AG08395 (cell line): Measurements from ENCODE around the gene TMEM242.
A peak's percentile ranks its signal among the peaks of the same experiment; 100 is the strongest.

Experiments
- DNase-seq: peaks from one replicate; pipeline ENCODE4 v3.0.0; 2012; ENCODE audit warnings: mixed read lengths, low spot score

TMEM242 gene

DNA sequence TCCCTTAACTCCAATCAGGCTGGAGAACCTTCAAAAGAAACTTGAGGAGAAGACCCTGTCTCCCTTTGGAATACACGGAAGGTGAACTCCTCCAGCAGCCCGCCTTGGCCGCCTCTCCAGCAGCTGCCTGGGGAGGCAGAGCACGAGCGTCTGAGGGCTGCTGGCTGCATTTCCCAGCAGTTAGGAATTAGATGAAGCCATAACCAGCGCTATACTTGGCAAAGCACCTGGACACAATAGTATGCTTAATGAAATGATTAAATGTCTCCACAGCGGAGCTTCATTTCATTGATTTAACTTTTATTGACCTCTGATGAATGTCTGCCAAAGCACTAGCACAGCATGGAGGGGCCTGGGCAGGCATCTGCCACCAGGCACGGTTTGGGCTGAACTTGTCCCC is 73.5 kb downstream of the TMEM242 start:
- DNase-seq = no peak

DNA sequence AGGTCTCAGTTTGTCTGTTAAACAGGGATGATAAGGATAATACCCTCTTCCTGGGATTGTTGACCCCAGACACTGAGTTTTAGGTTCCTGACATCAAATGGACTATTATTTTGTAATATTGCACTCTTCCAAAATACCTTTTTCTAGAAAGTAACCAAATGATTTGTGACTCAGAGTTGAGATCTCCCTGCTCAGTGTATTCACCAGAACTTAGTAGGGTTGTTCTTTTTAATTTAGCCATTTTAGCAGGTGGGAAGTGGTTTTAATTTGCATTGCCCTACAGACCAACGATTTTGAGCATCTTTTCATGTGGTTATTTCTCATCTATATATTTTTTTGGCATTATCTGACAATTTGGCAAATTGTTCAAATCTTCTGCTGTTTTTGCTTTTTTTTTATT is 75.1 kb downstream of the TMEM242 start:
- no peak for DNase-seq

DNA sequence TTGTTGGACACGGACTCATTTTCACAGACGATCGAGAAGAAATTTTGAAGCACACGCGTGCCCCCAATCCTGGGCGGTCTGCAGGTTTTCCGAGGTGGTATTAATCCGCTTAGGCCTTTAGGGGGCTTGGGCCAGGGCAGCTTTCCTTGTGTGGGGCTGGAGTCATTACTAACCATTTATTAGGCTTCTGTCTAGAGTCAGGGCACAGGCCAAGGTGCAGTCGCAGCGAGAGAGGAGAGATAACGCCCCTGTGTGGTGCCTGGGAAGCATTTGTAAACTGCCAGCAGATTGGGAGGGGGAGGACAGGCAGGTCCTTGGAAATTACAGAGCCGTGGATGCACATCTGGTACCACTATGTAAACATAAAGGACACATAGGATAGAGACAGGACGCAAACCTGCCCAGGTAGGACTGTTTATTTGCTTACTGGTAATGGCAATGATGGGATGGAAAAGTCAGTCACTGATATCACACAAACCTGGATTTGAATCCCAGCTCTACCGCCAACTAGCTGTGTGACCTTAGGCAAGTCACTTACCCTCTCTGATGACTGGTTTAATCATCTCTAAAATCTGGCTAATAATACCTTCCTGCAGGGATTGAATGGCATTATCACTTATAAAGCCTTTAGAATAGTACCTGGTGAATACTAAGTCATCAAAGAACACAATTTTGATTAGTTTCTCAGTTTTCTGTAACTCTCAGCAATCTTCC is 76.4 kb downstream of the TMEM242 start:
- no peak for DNase-seq

GRCh38 chr6:157246048-157246630 is 77.2 kb downstream of the TMEM242 start:
- peak; percentile 45 for DNase-seq

- no peak for DNase-seq
Measured at GRCh38 chr6:157245436-157245835, 77.9 kb downstream of the TMEM242 start.

- no peak for DNase-seq
Measured at GRCh38 chr6:157244780-157245179, 78.5 kb downstream of the TMEM242 start.

- DNase-seq = peak; percentile 88
Measured at GRCh38 chr6:157244175-157244574, 79.1 kb downstream of the TMEM242 start.

DNA sequence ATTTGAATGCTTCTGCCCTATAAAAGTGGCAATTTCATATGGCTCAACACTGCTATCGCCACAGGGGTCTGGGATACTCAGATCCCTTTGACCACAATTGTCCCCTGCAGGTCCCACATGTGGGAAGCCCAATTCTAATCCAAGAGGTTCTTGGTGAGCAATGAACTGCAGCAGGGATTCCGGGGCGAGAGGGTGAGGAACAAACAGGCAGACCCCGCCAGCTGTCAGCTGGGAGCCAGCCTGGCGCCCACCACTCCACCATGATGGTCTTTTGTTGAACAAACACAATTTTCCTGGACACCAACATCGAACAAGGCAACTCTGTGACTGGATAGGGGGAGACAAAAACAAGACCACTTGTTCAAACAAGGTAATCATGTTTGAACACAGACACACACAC is 80.5 kb downstream of the TMEM242 start:
- no peak for DNase-seq

DNA sequence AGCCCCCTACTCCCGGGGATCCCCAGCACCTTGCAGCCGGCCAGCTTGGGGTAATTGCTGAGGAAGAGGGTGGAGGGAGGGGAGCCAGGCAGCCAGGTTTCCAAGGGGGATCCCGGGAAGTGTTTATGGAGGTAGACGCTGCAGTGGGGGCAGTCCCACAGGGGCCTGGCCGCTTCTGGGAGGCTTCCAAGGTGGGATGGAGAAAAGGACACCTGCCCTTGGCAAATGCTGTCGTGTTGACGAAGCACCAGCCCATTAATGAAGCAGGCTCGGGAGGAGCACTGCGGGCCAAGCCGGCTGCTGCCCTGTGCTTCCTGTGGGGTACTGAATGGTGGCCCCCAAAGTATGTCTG is 82.4 kb downstream of the TMEM242 start:
- no peak for DNase-seq

DNA sequence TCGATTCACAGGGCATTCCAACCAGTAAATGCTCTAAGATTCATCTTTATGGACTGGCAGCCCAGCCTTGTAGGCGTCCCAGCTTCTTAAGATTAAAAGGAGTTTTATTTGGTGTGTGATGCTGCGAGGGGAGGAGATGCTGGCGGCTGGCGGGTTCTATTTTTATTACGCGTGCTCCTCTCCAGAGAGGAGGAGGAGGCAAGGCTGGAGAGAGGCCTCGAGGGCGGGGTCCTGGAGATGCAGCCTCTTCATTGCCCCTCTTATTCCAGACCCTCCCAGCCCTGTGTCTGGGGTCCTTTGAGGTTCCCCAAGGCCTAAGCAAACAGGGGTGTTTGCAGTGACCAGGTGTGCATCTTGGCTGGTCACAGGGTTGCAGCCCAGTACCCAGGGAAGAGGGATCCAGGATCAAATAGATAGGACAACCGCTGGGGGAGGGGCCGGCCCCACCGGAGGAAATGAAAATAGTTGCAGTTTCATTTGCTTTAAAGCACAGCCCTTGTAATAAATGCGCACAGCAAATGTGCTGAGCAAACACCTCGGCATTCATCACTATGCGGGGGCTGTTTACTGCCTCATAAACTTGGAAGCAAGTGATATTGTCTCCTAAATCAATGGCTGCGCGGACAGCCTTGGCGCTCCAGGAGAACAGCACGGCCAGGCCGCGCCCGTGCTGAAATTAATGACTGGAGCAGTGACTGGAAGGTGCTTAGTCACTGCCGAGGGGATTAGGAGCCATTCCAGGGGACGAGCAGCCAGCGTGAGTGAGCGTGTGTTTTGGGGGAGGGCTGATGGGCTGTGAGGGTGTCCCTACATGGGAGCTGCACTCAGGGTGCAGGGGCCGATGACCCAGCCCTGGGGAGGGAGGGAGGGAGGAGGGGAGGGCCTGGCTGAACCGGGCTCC is 83.0 kb downstream of the TMEM242 start:
- peak; percentile 76 for DNase-seq

- no peak for DNase-seq
Measured at GRCh38 chr6:157239671-157240058, 83.7 kb downstream of the TMEM242 start.
